K562 (cell line): Measurements from ENCODE around the gene B3GNT9. TPM values are rescaled to one million over a fixed set of nuclear protein-coding genes. Genes with fewer than 3 reads are reported as not detected.

Experiments
- ATF1 ChIP-seq, 2 experiments: fragments of 450-650 bp in 1 of 2; IDR thresholded peaks; 2 replicates each; pipeline ENCODE4 v1.6.1; 2016; ENCODE audit warnings: missing compliant biosample characterization in 1 of 2, missing genetic modification characterization in 1 of 2
- BRCA1 ChIP-seq, 2 experiments: fragments of 450-650 bp in 1 of 2; sonication (generic) in 1 of 2; formaldehyde crosslinking in 1 of 2; IDR thresholded peaks; 2 replicates each; pipeline versions ENCODE4 v1.5.0 to v1.6.1; 2017 to 2020; ENCODE audit warnings: mild to moderate bottlenecking in 1 of 2, missing genetic modification reagents in 1 of 2
- CC2D1A ChIP-seq: fragments of 450-650 bp; IDR thresholded peaks from 2 replicates; pipeline ENCODE4 v1.6.1; 2017; ENCODE audit warnings: mild to moderate bottlenecking
- COPS2 ChIP-seq: fragments of 450-650 bp; conservative IDR thresholded peaks from 2 replicates; pipeline ENCODE4 v1.6.1; 2016; ENCODE audit warnings: mild to moderate bottlenecking, moderate library complexity
- CREM ChIP-seq: IDR thresholded peaks from 2 replicates; pipeline ENCODE4 v1.6.1; 2014; ENCODE audit warnings: antibody characterized with exemption, low read depth
- ETV6 ChIP-seq, 3 experiments: fragments of 150-350 bp in 1 of 3; sonication (generic) in 1 of 3; formaldehyde crosslinking in 1 of 3; IDR thresholded peaks; 2 replicates each; pipeline versions ENCODE4 v1.6.1 to v1.8.0; 2014 to 2022; ENCODE audit warnings: borderline replicate concordance in 2 of 3, low read depth in 2 of 3, antibody characterized with exemption in 1 of 3, low read length in 1 of 3, mild to moderate bottlenecking in 1 of 3, missing genetic modification reagents in 1 of 3
- JUN ChIP-seq, 2 experiments: sonication (generic) in 1 of 2; formaldehyde crosslinking in 1 of 2; IDR thresholded peaks; 2 replicates each; pipeline versions ENCODE4 v1.6.1 to v1.8.0; 2012 to 2022; ENCODE audit warnings: borderline replicate concordance in 2 of 2, mild to moderate bottlenecking in 2 of 2, improper control_type of control experiment in 1 of 2, low read depth in 1 of 2, low read length in 1 of 2, missing genetic modification reagents in 1 of 2
- MAX ChIP-seq: sonication (generic); formaldehyde crosslinking; IDR thresholded peaks from 2 replicates; pipeline ENCODE4 v1.9.0; 2022; ENCODE audit warnings: mild to moderate bottlenecking, missing genetic modification reagents
- MCM7 ChIP-seq, 2 experiments: fragments of 450-650 bp; IDR thresholded peaks; 2 replicates each; pipeline ENCODE4 v1.6.1; 2016 to 2018
- MTA1 ChIP-seq: fragments of 450-650 bp; IDR thresholded peaks from 2 replicates; pipeline ENCODE4 v1.6.1; 2017; ENCODE audit warnings: borderline replicate concordance
- NFIC ChIP-seq: fragments of 450-650 bp; IDR thresholded peaks from 2 replicates; pipeline ENCODE4 v1.6.1; 2017; ENCODE audit warnings: mild to moderate bottlenecking, inconsistent platforms
- SOX6 ChIP-seq: fragments of 450-650 bp; IDR thresholded peaks from 2 replicates; pipeline ENCODE4 v1.6.1; 2014; ENCODE audit warnings: mild to moderate bottlenecking
- TSC22D4 ChIP-seq: fragments of 450-650 bp; IDR thresholded peaks from 2 replicates; pipeline ENCODE4 v1.6.1; 2016; ENCODE audit warnings: missing genetic modification characterization, missing biosample characterization, control low read depth
- ZBTB11 ChIP-seq, 3 experiments: fragments of 200-800 bp in 1 of 3; fragments of 250-450 bp in 1 of 3; fragments of 450-650 bp in 1 of 3; sonication (Bioruptor Pico) in 1 of 3; sonication (Bioruptor generic) in 1 of 3; formaldehyde crosslinking in 1 of 3; IDR thresholded peaks; 2 replicates each; pipeline versions ENCODE4 v1.6.1 to v1.8.0; 2016 to 2022; ENCODE audit warnings: mild to moderate bottlenecking in 2 of 3, missing genetic modification characterization in 2 of 3, missing compliant biosample characterization in 1 of 3, moderate library complexity in 1 of 3
- ZNF444 ChIP-seq: fragments of 250-450 bp; sonication (Bioruptor Pico); IDR thresholded peaks from 2 replicates; pipeline ENCODE4 v1.4.0; 2020; ENCODE audit warnings: mild to moderate bottlenecking, moderate library complexity
- polyA plus RNA-seq, 8 experiments: library from polyadenylated mRNA; depleted of rRNA in 4 of 8; stranded (reverse) in 5 of 8; unstranded in 3 of 8; fragments of >200 nt; fragmentation: Nextera tagmentation in 2 of 8; fragmentation: Illumina TruSeq in 1 of 8; extraction: Ambion mirVana in 2 of 8; extraction: Trizol in 1 of 8; gene quantifications; 2 replicates each; pipeline versions ENCODE4 v1.2.1 to v1.2.3, GENCODE V29; 2011 to 2014; ENCODE audit warnings: inconsistent platforms in 1 of 8, missing spikeins in 1 of 8
- total RNA-seq, 7 experiments: library from RNA; depleted of rRNA in 6 of 7; stranded (reverse); fragments of >200 nt in 6 of 7; fragmentation: Illumina TruSeq in 2 of 7; extraction: Trizol in 2 of 7; gene quantifications; 2 replicates each; pipeline versions ENCODE4 v1.2.1 to v1.2.3, GENCODE V29; 2011 to 2021; ENCODE audit warnings: low replicate concordance in 1 of 7
- TF ChIP-seq, protein P1 (sequence below), 2 experiments: IDR thresholded peaks; 2 replicates each; pipeline ENCODE4 v1.6.1; 2012; ENCODE audit warnings: improper control_type of control experiment in 2 of 2, low read depth in 2 of 2, low read length in 2 of 2, borderline replicate concordance in 1 of 2
- TF ChIP-seq, protein P2 (sequence below): sonication (generic); formaldehyde crosslinking; IDR thresholded peaks from 2 replicates; pipeline ENCODE4 v1.8.1; 2023; ENCODE audit warnings: mild to moderate bottlenecking, missing genetic modification reagents

B3GNT9 gene
- total and polyA plus RNA-seq, 9 of the 15 experiments (the other 6 are each of a cell fraction or from before 2014, with no cell fraction given) = 0.01 to 1.8 (median 1.1) TPM; not detected in 1

GRCh38 chr16:67184995-67185650, 34.3 kb upstream of the B3GNT9 start (continued):
- TF ChIP-seq, protein P1, sequence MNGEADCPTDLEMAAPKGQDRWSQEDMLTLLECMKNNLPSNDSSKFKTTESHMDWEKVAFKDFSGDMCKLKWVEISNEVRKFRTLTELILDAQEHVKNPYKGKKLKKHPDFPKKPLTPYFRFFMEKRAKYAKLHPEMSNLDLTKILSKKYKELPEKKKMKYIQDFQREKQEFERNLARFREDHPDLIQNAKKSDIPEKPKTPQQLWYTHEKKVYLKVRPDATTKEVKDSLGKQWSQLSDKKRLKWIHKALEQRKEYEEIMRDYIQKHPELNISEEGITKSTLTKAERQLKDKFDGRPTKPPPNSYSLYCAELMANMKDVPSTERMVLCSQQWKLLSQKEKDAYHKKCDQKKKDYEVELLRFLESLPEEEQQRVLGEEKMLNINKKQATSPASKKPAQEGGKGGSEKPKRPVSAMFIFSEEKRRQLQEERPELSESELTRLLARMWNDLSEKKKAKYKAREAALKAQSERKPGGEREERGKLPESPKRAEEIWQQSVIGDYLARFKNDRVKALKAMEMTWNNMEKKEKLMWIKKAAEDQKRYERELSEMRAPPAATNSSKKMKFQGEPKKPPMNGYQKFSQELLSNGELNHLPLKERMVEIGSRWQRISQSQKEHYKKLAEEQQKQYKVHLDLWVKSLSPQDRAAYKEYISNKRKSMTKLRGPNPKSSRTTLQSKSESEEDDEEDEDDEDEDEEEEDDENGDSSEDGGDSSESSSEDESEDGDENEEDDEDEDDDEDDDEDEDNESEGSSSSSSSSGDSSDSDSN (IDR thresholded peaks at IDR 0.05; ENCODE audit: borderline replicate concordance in 1 of 2, low read depth in 2 of 2, low read length in 2 of 2) = peak; percentile 44 to 87; a peak in 1 of 4 replicates
- TF ChIP-seq, protein P2, sequence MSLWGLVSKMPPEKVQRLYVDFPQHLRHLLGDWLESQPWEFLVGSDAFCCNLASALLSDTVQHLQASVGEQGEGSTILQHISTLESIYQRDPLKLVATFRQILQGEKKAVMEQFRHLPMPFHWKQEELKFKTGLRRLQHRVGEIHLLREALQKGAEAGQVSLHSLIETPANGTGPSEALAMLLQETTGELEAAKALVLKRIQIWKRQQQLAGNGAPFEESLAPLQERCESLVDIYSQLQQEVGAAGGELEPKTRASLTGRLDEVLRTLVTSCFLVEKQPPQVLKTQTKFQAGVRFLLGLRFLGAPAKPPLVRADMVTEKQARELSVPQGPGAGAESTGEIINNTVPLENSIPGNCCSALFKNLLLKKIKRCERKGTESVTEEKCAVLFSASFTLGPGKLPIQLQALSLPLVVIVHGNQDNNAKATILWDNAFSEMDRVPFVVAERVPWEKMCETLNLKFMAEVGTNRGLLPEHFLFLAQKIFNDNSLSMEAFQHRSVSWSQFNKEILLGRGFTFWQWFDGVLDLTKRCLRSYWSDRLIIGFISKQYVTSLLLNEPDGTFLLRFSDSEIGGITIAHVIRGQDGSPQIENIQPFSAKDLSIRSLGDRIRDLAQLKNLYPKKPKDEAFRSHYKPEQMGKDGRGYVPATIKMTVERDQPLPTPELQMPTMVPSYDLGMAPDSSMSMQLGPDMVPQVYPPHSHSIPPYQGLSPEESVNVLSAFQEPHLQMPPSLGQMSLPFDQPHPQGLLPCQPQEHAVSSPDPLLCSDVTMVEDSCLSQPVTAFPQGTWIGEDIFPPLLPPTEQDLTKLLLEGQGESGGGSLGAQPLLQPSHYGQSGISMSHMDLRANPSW = 0 out of 2 replicates have a peak, but pooled peaks have one; percentile 59
- no peak for TF ChIP-seq MCM7 (IDR thresholded peaks at IDR 0.05)
- peak; percentile 56; the same call in 1 of the 2 replicates for TF ChIP-seq CC2D1A
- 0 out of 2 replicates have a peak, but pooled peaks have one; percentile 45 for TF ChIP-seq MTA1
- peak in 1 of 3 experiments; percentile 24; a peak in 1 of 6 replicates for TF ChIP-seq ZBTB11 (CRISPR knock-in tag; IDR thresholded peaks at IDR 0.05)
- TF ChIP-seq MAX (CRISPR knock-in tag) = peak; percentile 95
- peak; percentile 30; the same call in 1 of the 2 replicates for TF ChIP-seq NFIC
- no peak for TF ChIP-seq ETV6 (IDR thresholded peaks at IDR 0.05; ENCODE audit: borderline replicate concordance in 1 of 2, low read depth in 2 of 2, low read length in 1 of 2)
- TF ChIP-seq ETV6 (CRISPR knock-in tag; IDR thresholded peaks at IDR 0.05; ENCODE audit: borderline replicate concordance) = peak; percentile 84; the same call in 1 of the 2 replicates
- no peak for TF ChIP-seq ZNF444 (CRISPR knock-in tag)
- TF ChIP-seq ATF1 (CRISPR knock-in tag; IDR thresholded peaks at IDR 0.05) = no peak
- no peak; the same call in 1 of the 2 replicates for TF ChIP-seq ATF1 (tag; IDR thresholded peaks at IDR 0.05)
- no peak for TF ChIP-seq TSC22D4 (tag)
- TF ChIP-seq COPS2 = no peak
- no peak for TF ChIP-seq BRCA1 (IDR thresholded peaks at IDR 0.05)
- no peak for TF ChIP-seq BRCA1 (CRISPR knock-in tag; IDR thresholded peaks at IDR 0.05)
- TF ChIP-seq SOX6 = 0 out of 2 replicates have a peak, but pooled peaks have one; percentile 42
- TF ChIP-seq CREM = peak; percentile 73
- peak; percentile 55; the same call in 1 of the 2 replicates for TF ChIP-seq JUN (IDR thresholded peaks at IDR 0.05; ENCODE audit: borderline replicate concordance, low read depth, low read length)
- TF ChIP-seq JUN (CRISPR knock-in tag; IDR thresholded peaks at IDR 0.05; ENCODE audit: borderline replicate concordance) = no peak; the same call in 1 of the 2 replicates
